Small intestine (tissue), 7 donors: ENCODE results near the gene TMEM41B. TPM values are rescaled to one million over a fixed set of nuclear protein-coding genes. Genes with fewer than 3 reads are reported as not detected.
"Not testable (repeated sequence)": the region's sequence is repeated elsewhere in the genome, so short reads cannot be mapped to it uniquely, and the experiment has no call there.

Source experiments
- DNase-seq, 2 donors: peaks; one replicate each; pipeline versions ENCODE4 v3.0.0 to v3.0.0-alpha.2; 2013
- FAIRE-seq: peaks from 2 replicates; lab custom pipeline; 2012; peaks lifted over from hg19 to GRCh38; lab: Jason Lieb, UNC
- H3K27ac ChIP-seq, 3 donors: one replicate each; pipeline ENCODE4 v1.5.1; 2013; ENCODE audit warnings: low read length in 2 of 3, mild to moderate bottlenecking in 2 of 3, control low read depth in 1 of 3, inconsistent platforms in 1 of 3, low read depth in 1 of 3, moderate library complexity in 1 of 3
- H3K27me3 ChIP-seq, 3 donors: one replicate each; pipeline ENCODE4 v1.6.1; 2013; ENCODE audit warnings: low read length in 3 of 3, inconsistent platforms in 1 of 3; ENCODE audit not compliant: control insufficient read depth in 3 of 3, insufficient read depth in 3 of 3
- H3K36me3 ChIP-seq, 3 donors: one replicate each; pipeline ENCODE4 v1.6.1; 2013; ENCODE audit warnings: low read length in 3 of 3, inconsistent platforms in 1 of 3, low read depth in 1 of 3, mild to moderate bottlenecking in 1 of 3, moderate library complexity in 1 of 3; ENCODE audit not compliant: control insufficient read depth in 3 of 3, insufficient read depth in 2 of 3
- H3K4me1 ChIP-seq, 3 donors: one replicate each; pipeline ENCODE4 v1.6.1; 2013; ENCODE audit warnings: low read length in 2 of 3, inconsistent platforms in 1 of 3, low read depth in 1 of 3, mild to moderate bottlenecking in 1 of 3, moderate library complexity in 1 of 3; ENCODE audit not compliant: control insufficient read depth in 3 of 3, insufficient read depth in 2 of 3
- H3K4me3 ChIP-seq, 3 donors: one replicate each; pipeline ENCODE4 v1.5.1; 2013; ENCODE audit warnings: low read length in 3 of 3, control low read depth in 1 of 3, inconsistent platforms in 1 of 3, low read depth in 1 of 3, mild to moderate bottlenecking in 1 of 3, moderate library complexity in 1 of 3
- H3K9me3 ChIP-seq, 2 donors: one replicate each; pipeline ENCODE4 v1.6.1; 2013; ENCODE audit warnings: low read depth in 1 of 2, low read length in 1 of 2; ENCODE audit not compliant: control insufficient read depth in 2 of 2, insufficient read depth in 1 of 2
- WGBS, 3 donors: extraction: QIAGEN DNeasy Blood & Tissue Kit; methylation state at CpG; one replicate each; pipeline ENCODE4 v1.1.7; 2013; 5-methylcytosine and 5-hydroxymethylcytosine counted together
- polyA plus RNA-seq, 4 donors: library from polyadenylated mRNA; stranded (reverse) in 3 of 4; unstranded in 1 of 4; fragments of 200-250 nt in 3 of 4; fragments of 120-200 nt in 1 of 4; gene quantifications; one replicate each; pipeline versions ENCODE4 v1.2.1 to v1.2.3, GENCODE V29; 2013
- donor health status: healthy with polysubstance abuse.
- donor health status: control.
- donor health status: control.
- donor health status: Bipolar disorder and iron deficiency.
- donor health status: healthy.

Gene TMEM41B
- polyA plus RNA-seq, 4 donors = 16.5 to 36.0 (median 20.8) TPM

DNA sequence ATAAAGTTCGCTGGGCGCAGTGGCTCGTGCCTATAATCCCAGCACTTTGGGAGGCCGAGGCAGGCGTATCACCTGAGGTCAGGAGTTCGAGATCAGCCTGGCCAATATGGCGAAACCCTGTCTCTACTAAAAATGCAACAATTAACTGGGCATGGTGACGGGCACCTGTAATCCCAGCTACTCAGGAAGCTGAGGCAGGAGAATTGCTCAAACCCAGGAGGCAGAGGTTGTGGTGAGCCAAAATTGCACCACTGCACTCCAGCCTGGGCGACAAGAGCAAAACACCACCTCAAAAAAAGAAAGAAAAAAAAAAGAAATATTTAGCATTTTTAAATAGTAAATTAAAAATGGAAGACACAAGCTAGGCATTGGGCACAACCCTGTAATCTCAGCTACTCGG lies 78.2 kb downstream of the TMEM41B start:
- not testable (repeated sequence) for FAIRE-seq, H3K9me3 ChIP-seq, H3K36me3 ChIP-seq, H3K4me1 ChIP-seq, H3K27ac ChIP-seq, H3K4me3 ChIP-seq, DNase-seq, H3K27me3 ChIP-seq
- 92 to 95% (median 93%) methylated on average over 10 of the region's 10 CpGs for WGBS, 3 donors

DNA sequence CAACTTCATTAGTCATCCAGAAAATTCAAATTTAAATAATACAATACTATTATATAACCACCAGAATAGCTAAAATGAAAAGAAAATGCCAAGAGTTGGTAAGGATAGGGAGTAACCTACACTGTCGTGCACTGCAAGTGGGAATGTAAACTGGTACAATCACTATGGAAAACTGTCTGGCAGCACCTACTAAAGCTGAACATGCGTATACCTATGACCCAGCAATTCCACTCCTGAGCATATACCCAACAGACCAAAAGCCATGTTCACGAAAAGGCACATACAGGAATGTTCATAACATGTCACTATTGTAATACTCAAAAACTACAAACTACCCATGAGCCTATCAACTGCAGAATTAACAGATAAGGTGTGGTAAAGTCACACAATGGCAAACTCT lies 81.9 kb downstream of the TMEM41B start:
- no peak overlapping the region for H3K27ac ChIP-seq

DNA sequence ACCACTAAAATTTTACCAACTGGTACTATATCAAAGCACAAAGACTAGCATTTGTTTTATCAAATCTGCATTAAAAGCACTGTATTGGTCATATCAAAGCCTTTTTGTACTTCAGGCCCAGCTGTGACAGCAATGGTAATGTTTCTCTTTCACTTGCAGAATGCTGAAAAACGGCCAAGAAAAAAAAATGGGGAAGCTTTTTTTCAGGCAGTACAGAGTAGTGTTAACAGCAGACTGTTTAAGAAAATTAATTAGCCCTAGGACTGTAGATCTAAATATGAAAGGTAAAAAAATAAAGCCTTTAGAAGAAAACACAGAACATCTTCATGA lies 82.6 kb downstream of the TMEM41B start:
- DNase-seq (peak; percentile 17 to 26), FAIRE-seq (no peak)
- WGBS, 3 donors = 0 to 3% (median 1%) methylated on average over 1 of the region's 1 CpG

More for the DNA sequence above, 81.9 kb downstream of the TMEM41B start:
- peaks cover 0 to 4% of the 10 kb centered on the region in 2 donors for H3K9me3 ChIP-seq
- WGBS, 3 donors = 86 to 90% (median 90%) methylated on average over 3 of the region's 3 CpGs
- no peak for FAIRE-seq
- H3K4me1 ChIP-seq = peaks cover 0 to 4% (median 0%) of the 10 kb centered on the region in 3 donors
- H3K4me3 ChIP-seq = no peak overlapping the region
- H3K36me3 ChIP-seq = no peaks in the 10 kb centered on the region
- DNase-seq = no peak
- H3K27me3 ChIP-seq = no peaks in the 10 kb centered on the region

More for the DNA sequence above, 82.6 kb downstream of the TMEM41B start:
- H3K27ac ChIP-seq = no peak overlapping the region
- H3K9me3 ChIP-seq = peaks cover 0 to 4% of the 10 kb centered on the region in 2 donors
- H3K4me1 ChIP-seq = peaks cover 0 to 4% (median 0%) of the 10 kb centered on the region in 3 donors
- no peaks in the 10 kb centered on the region for H3K27me3 ChIP-seq
- no peaks in the 10 kb centered on the region for H3K36me3 ChIP-seq
- H3K4me3 ChIP-seq = no peak overlapping the region

Other genes with a start within 250 kb of the TMEM41B start
- gene SCUBE2, start 223.0 kb downstream of the TMEM41B start, polyA plus RNA-seq = 1 to 10 TPM in 2 of 4 donors, under 1 TPM in 1, not detected in 1; under 0.01 to 8.8 (median 4.9) TPM
- gene DENND5A, start 49.2 kb downstream of the TMEM41B start, polyA plus RNA-seq = 10 to 100 TPM in 2 of 4 donors, 1 to 10 TPM in 1, under 1 TPM in 1; 0.89 to 17.7 (median 11.0) TPM
- 10 to 100 TPM; 21.5 to 91.8 (median 33.8) TPM for gene IPO7, start 70.1 kb upstream of the TMEM41B start, polyA plus RNA-seq
- 10 to 100 TPM; 16.8 to 19.2 (median 18.1) TPM for gene ZNF143, start 146.4 kb upstream of the TMEM41B start, polyA plus RNA-seq